Hepatocyte (in vitro differentiated cells): ENCODE results near the gene TBC1D32. TPM values are rescaled to one million over a fixed set of nuclear protein-coding genes. Genes with fewer than 3 reads are reported as not detected.
"Not testable (repeated sequence)": the region's sequence is repeated elsewhere in the genome, so short reads cannot be mapped to it uniquely, and the experiment has no call there.

Experiments
- DNase-seq: peaks from one replicate; pipeline ENCODE4 v3.0.0-alpha.2; 2016; ENCODE audit warnings: low spot score
- H2AFZ ChIP-seq: fragments of 200-600 bp; sonication (generic); 2 replicates; pipeline ENCODE4 v1.6.0; 2016; ENCODE audit warnings: antibody characterized with exemption, mild to moderate bottlenecking
- H3K27ac ChIP-seq: fragments of 200-600 bp; sonication (generic); 2 replicates; pipeline ENCODE4 v1.5.1; 2016; ENCODE audit warnings: mild to moderate bottlenecking
- H3K27me3 ChIP-seq: fragments of 200-600 bp; sonication (generic); 2 replicates; pipeline ENCODE4 v1.6.1; 2016
- H3K36me3 ChIP-seq: fragments of 200-600 bp; sonication (generic); replicated peaks from 2 replicates; pipeline ENCODE4 v1.5.1; 2016; ENCODE audit warnings: low read depth; ENCODE audit not compliant: insufficient read depth
- H3K4me1 ChIP-seq: fragments of 200-600 bp; sonication (generic); 2 replicates; pipeline ENCODE4 v1.5.1; 2016; ENCODE audit warnings: mild to moderate bottlenecking, moderate library complexity; ENCODE audit not compliant: insufficient read depth
- H3K4me2 ChIP-seq: fragments of 200-600 bp; sonication (generic); 2 replicates; pipeline ENCODE4 v1.6.0; 2016
- H3K4me3 ChIP-seq: fragments of 200-600 bp; sonication (generic); 2 replicates; pipeline ENCODE4 v1.5.1; 2016; ENCODE audit warnings: mild to moderate bottlenecking
- H3K79me2 ChIP-seq: fragments of 200-600 bp; sonication (generic); 2 replicates; pipeline ENCODE4 v1.6.0; 2017; ENCODE audit warnings: mild to moderate bottlenecking
- H3K9me2 ChIP-seq: fragments of 200-600 bp; sonication (generic); replicated peaks from 2 replicates; pipeline ENCODE4 v1.6.0; 2017; ENCODE audit warnings: mild to moderate bottlenecking; ENCODE audit not compliant: insufficient read depth
- H3K9me3 ChIP-seq: fragments of 200-600 bp; sonication (generic); 2 replicates; pipeline ENCODE4 v1.5.1; 2016; ENCODE audit warnings: low read depth, mild to moderate bottlenecking
- H4K20me1 ChIP-seq: fragments of 200-600 bp; sonication (generic); 2 replicates; pipeline ENCODE4 v1.6.0; 2016; ENCODE audit warnings: mild to moderate bottlenecking; ENCODE audit not compliant: insufficient read depth, poor library complexity, severe bottlenecking
- EZH2 ChIP-seq: fragments of 200-600 bp; sonication (generic); IDR thresholded peaks from 2 replicates; pipeline ENCODE4 v1.6.1; 2016; ENCODE audit warnings: antibody characterized with exemption, mild to moderate bottlenecking, borderline replicate concordance
- EZH2phosphoT487 ChIP-seq: fragments of 200-600 bp; sonication (generic); IDR thresholded peaks from one replicate; pipeline ENCODE4 v1.6.1; 2018; ENCODE audit warnings: antibody characterized with exemption, mild to moderate bottlenecking, low read depth, moderate library complexity; ENCODE audit not compliant: unreplicated experiment, severe bottlenecking
- WGBS: methylation state at CpG from one replicate; pipeline ENCODE4 v1.1.6; 2016; ENCODE audit warnings: low lambda C conversion rate; ENCODE audit errors: missing lambda C conversion rate; 5-methylcytosine and 5-hydroxymethylcytosine counted together
- polyA plus RNA-seq: library from polyadenylated mRNA; unstranded; fragments of >200 nt; fragmentation: Nextera tagmentation; extraction: Ambion mirVana; gene quantifications from 2 replicates; pipeline ENCODE4 v1.2.1, GENCODE V29; 2016
- total RNA-seq: library from RNA; depleted of rRNA; stranded (reverse); fragments of >200 nt; gene quantifications from 2 replicates; pipeline ENCODE4 v1.2.3, GENCODE V29; 2014
- TF ChIP-seq, protein P1 (sequence below): fragments of 200-600 bp; sonication (generic); IDR thresholded peaks from 2 replicates; pipeline ENCODE4 v1.5.1; 2016; ENCODE audit warnings: antibody characterized with exemption, mild to moderate bottlenecking; ENCODE audit not compliant: poor library complexity

TBC1D32 gene
- total and polyA plus RNA-seq, 2 experiments from 2014 or later = 3.7 to 9.9 TPM

DNA sequence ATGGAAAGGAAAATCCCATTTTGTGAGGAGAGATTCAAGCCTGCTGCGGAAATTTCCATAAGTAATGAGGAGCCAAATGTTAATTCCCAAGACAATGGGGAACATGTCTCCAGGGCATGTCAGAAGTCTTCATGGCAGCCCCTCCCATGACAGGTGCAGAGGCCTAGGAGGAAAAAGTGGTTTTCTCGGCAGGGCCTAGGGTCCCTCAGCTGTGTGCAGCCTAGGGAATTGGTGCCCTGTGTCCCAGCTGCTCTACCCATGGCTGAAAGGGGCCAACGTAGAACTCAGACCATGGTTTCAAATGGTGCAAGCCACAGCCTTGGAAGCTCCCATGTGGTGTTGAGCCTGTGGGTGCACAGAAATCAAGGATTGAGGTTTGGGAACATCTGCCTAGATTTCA, 269.9 kb downstream of the TBC1D32 start:
- Histone ChIP-seq H3K79me2 (no peaks in the 10 kb centered on the region), H3K36me3 (no peaks in the 10 kb centered on the region), H3K27ac (no peak overlapping the region)

DNA sequence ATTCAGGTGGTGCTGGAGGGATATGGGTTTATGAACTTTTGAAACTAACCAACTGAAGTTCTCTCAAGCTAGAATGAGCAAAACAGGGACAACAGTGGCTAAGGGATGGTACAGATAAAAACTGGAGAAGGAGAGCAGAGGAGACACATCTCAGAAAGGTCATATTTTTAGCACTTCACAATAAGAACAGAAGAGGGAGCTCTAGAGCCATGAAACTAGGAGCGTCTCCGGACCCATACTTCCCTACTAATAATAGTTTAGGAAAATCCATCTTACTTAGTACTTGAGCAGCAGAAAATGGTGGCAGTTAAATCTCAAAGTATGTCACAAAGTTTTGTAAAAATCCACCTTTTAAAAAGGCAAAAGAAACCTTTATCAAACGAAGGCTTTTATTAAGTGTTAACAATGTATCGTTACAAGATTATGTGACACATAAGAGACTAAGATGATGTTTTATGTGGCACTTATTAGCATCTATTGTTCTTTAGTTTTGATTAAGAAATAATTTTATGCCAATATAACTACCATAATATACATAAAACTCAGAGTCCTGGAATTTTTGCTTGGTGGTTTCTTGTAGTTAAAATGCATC, 278.6 kb downstream of the TBC1D32 start:
- no peaks in the 10 kb centered on the region for H3K36me3 ChIP-seq
- TF ChIP-seq, protein P1, sequence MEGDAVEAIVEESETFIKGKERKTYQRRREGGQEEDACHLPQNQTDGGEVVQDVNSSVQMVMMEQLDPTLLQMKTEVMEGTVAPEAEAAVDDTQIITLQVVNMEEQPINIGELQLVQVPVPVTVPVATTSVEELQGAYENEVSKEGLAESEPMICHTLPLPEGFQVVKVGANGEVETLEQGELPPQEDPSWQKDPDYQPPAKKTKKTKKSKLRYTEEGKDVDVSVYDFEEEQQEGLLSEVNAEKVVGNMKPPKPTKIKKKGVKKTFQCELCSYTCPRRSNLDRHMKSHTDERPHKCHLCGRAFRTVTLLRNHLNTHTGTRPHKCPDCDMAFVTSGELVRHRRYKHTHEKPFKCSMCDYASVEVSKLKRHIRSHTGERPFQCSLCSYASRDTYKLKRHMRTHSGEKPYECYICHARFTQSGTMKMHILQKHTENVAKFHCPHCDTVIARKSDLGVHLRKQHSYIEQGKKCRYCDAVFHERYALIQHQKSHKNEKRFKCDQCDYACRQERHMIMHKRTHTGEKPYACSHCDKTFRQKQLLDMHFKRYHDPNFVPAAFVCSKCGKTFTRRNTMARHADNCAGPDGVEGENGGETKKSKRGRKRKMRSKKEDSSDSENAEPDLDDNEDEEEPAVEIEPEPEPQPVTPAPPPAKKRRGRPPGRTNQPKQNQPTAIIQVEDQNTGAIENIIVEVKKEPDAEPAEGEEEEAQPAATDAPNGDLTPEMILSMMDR = peak; percentile 75
- TF ChIP-seq EZH2 = no peak
- no peaks in the 10 kb centered on the region for H3K79me2 ChIP-seq
- H3K27me3 ChIP-seq = no peaks in the 10 kb centered on the region
- no peak overlapping the region for H2AFZ ChIP-seq
- H3K4me3 ChIP-seq = no peak overlapping the region
- no peaks in the 10 kb centered on the region for H3K4me1 ChIP-seq
- no peak overlapping the region for H3K27ac ChIP-seq
- no peaks in the 10 kb centered on the region for H3K9me2 ChIP-seq
- peak; percentile 71 for DNase-seq
- no peak overlapping the region for H3K4me2 ChIP-seq
- H3K9me3 ChIP-seq = no peaks in the 10 kb centered on the region
- 25% methylated on average over 4 of the region's 4 CpGs for WGBS
- H4K20me1 ChIP-seq = no peaks in the 10 kb centered on the region

More for the DNA sequence above, 269.9 kb downstream of the TBC1D32 start:
- Histone ChIP-seq H3K4me1 (no peaks in the 10 kb centered on the region), H3K9me2 (no peaks in the 10 kb centered on the region), H3K9me3 (no peaks in the 10 kb centered on the region), H3K4me2 (no peak overlapping the region), H4K20me1 (no peaks in the 10 kb centered on the region), H3K4me3 (no peak overlapping the region), H3K27me3 (no peaks in the 10 kb centered on the region), H2AFZ (no peak overlapping the region)
- DNase-seq = no peak
- 97% methylated on average over 3 of the region's 3 CpGs for WGBS
- TF ChIP-seq, protein P1 = no peak
- TF ChIP-seq EZH2phosphoT487 = no peak
- no peak for TF ChIP-seq EZH2

DNA sequence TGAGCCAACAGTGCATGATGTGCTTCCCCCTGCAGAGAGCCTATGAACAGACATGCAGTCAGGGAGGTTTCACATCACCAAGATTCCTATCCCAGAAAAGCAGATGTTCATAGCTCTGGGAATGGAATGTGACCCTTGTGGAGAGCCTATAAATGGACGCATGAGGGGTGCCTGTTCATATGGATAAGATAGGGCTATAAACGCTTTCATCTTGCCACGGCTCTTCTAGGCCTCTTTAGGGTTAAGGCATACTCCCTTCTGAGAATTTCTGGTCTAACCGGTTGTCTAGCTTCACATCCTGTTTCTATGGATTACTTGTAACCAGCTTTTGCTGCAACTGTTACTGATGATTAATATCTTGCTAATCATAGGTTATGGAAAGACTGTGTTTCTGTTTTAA, 285.7 kb downstream of the TBC1D32 start:
- not testable (repeated sequence) for H4K20me1 ChIP-seq, H3K79me2 ChIP-seq, DNase-seq, H3K27me3 ChIP-seq, H3K36me3 ChIP-seq, H3K4me3 ChIP-seq, H3K27ac ChIP-seq, H3K9me3 ChIP-seq, H3K4me2 ChIP-seq, H3K4me1 ChIP-seq, H3K9me2 ChIP-seq, H2AFZ ChIP-seq
- WGBS = 66% methylated on average over 4 of the region's 4 CpGs

DNA sequence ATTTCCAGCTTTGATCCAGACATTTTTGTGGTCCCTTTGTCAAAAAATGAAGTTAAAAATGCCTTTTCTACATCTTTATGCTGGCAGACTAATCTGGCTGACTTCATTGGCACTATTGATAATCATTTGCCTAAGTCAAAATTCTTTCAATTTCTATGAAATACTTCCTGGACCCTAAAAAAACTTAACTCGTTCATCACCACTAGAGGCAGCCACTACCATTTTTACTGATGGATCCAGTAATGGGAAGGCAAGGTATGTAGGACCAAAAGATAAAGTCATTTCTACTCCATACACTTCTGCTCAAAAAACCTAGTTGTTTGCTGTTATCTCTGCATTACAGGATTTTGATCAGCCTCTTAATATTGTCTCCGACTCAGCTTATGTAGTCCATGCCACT, 289.4 kb downstream of the TBC1D32 start:
- not testable (repeated sequence) for H3K4me3 ChIP-seq, H3K4me1 ChIP-seq, H2AFZ ChIP-seq, H3K9me3 ChIP-seq, DNase-seq, H3K9me2 ChIP-seq, H3K4me2 ChIP-seq, H3K36me3 ChIP-seq, H3K27ac ChIP-seq, H3K79me2 ChIP-seq, H3K27me3 ChIP-seq, H4K20me1 ChIP-seq
- 81% methylated on average over 2 of the region's 2 CpGs for WGBS

DNA sequence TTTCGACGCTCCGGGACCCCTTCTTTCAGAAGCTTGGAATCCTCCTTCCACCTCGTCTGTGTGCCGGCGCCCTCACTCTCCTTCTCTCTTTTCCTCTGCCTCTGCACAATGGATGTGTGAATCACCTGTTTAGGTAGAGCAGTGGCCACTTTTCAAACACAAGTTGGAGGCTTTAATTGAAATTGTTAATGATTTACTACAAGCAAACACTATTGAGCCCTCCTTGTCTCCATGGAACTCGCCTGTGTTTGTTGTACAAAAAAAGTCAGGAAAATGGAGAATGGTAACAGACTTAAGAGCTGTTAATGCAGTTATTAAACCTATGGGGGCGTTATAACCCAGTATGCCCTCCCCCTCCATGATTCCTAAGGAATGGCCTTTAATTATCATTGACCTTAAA, 290.6 kb downstream of the TBC1D32 start:
- Histone ChIP-seq H3K4me2 (peak overlapping the region; percentile 64), H3K27ac (peak overlapping the region; percentile 66), H2AFZ (peak overlapping the region; percentile 7)
- DNase-seq = peak; percentile 32
- not testable (repeated sequence) for H3K27me3 ChIP-seq, H3K4me3 ChIP-seq, H3K9me3 ChIP-seq, H3K4me1 ChIP-seq, H3K36me3 ChIP-seq, H3K79me2 ChIP-seq, H4K20me1 ChIP-seq, H3K9me2 ChIP-seq
- WGBS = 55% methylated on average over 8 of the region's 8 CpGs

DNA sequence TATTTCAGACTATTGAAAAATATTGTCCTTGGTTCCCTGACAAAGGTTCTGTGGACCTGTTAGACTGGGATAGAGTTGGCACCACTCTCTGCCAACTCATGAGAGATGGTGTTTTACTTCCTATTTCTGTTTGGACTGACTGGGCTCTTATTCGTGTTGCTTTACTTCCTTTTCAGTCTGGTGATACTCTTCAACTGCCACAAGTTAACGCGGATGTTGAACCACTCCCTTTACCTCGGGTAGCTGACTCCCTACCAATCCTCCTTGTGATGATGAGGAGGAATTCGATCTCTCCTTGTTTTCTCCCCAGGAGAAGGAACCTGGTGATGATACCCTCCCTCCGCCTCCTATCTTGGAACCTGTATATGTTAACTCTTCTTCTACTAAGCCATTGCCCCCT, 291.1 kb downstream of the TBC1D32 start:
- not testable (repeated sequence) for H4K20me1 ChIP-seq, H3K79me2 ChIP-seq, H3K36me3 ChIP-seq, H3K4me1 ChIP-seq, H3K4me3 ChIP-seq, H3K9me3 ChIP-seq, H3K27me3 ChIP-seq, H3K9me2 ChIP-seq
- H3K27ac ChIP-seq = peak overlapping the region; percentile 66
- DNase-seq = peak; percentile 7
- H3K4me2 ChIP-seq = peak overlapping the region; percentile 64
- H2AFZ ChIP-seq = peak overlapping the region; percentile 7
- 71% methylated on average over 6 of the region's 6 CpGs for WGBS
